HAP-1 (cell line): ENCODE data around the gene BCL2L15.

Experiments used
- DNase-seq, 2 experiments: peaks; one replicate each; pipeline ENCODE4 v3.0.0-alpha.2; 2016 to 2020; ENCODE audit warnings: low spot score in 2 of 2
- H3K27me3 ChIP-seq: fragments of 250-450 bp; sonication (Bioruptor Pico); 2 replicates; pipeline ENCODE4 v1.5.1; 2020; ENCODE audit warnings: low read depth, mild to moderate bottlenecking, moderate library complexity
- H3K36me3 ChIP-seq: fragments of 250-450 bp; sonication (Bioruptor Pico); replicated peaks from 2 replicates; pipeline ENCODE4 v1.5.1; 2020; ENCODE audit warnings: mild to moderate bottlenecking
- H3K4me1 ChIP-seq: fragments of 250-450 bp; sonication (Bioruptor Pico); 2 replicates; pipeline ENCODE4 v1.5.1; 2020; ENCODE audit warnings: mild to moderate bottlenecking
- H3K4me3 ChIP-seq: fragments of 250-450 bp; sonication (Bioruptor Pico); 2 replicates; pipeline ENCODE4 v1.5.1; 2020; ENCODE audit warnings: mild to moderate bottlenecking, moderate library complexity
- H3K9me3 ChIP-seq: fragments of 250-450 bp; sonication (Bioruptor Pico); 2 replicates; pipeline ENCODE4 v1.5.1; 2020; ENCODE audit warnings: mild to moderate bottlenecking, moderate library complexity
- in situ Hi-C: fragments of 300-500 bp; cut with MboI; formaldehyde crosslinking; loops from 3 replicates; pipeline ENCODE4 v1.14.3; 2020; ENCODE audit warnings: low sequenced_read_pairs, inconsistent platforms, mixed read lengths

Gene BCL2L15

DNA sequence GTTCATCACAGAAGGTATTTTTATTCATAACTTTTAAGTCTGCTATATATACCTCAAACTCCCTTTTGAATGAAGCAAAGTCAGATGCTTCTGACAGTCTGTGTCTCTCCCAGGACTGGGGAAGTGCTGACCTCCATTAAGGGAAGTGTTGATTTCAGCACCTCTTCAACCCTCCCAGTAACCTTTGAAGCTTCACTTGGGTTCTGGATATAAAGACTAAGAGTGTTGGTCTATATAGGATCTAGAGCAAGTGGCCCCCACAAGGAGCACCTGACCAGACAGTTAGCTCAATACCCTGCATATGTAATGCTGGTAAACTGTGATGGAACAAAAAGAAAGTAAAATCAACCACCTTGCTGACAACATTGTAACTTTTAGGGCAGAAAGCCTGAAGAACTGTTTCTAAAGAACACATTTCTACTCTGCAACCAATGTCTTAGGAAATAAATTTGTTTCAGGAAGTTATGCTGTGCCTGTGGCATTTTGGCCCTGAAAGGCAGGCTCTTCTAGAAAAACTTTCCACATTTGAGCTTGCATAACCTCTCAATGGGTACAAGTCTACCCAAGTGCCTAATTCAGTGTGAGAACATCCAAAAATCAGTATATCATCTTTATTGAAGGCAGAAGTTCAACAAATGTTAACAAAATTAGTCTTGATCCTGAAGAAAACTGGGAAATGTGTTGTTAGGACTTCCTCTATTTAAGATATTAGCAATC lies 15.0 kb downstream of the BCL2L15 start:
- Histone ChIP-seq H3K27me3 (no peaks in the 10 kb centered on the region), H3K4me3 (no peak overlapping the region), H3K9me3 (no peaks in the 10 kb centered on the region), H3K4me1 (no peaks in the 10 kb centered on the region), H3K36me3 (no peaks in the 10 kb centered on the region)
- in situ Hi-C loops: no loop called here
- no peak for DNase-seq

DNA sequence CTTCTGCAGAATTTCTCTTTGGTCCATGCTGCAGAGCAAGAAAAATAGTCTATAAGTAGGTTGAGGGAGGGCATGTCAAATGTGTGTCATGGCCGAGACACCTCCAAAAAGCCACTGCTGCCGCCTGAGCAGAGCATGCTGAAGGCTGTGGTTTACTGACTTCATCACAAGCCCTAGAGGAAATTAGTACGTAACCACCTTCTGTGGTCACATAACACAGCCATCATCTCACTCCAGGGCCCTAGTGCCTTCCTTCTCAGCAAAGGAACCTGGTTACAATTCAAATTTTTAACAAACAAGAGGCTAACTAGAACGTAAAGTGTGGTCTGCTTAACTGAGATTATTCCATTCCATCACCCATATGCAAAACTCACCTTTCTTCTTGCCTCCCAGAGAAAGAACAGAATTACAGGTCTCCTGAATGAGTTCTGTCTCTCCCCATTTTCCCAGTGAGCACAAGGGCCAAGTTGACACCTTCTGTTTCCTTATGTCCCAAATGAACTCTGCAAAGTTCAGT lies 15.7 kb downstream of the BCL2L15 start, which contains the start of gene PTPN22:
Gene PTPN22, minus strand, starts transcription at position 116 of the 517 bp plus-strand sequence.
- Histone ChIP-seq H3K4me3 (no peak within 1 kb of the TSS), H3K9me3 (no peaks in the 10 kb centered on the region), H3K36me3 (no peaks in the 10 kb centered on the region), H3K4me1 (no peaks in the 10 kb centered on the region), H3K27me3 (no peaks in the 10 kb centered on the region)
- in situ Hi-C loops: no loop called here
- no peak for DNase-seq

DNA sequence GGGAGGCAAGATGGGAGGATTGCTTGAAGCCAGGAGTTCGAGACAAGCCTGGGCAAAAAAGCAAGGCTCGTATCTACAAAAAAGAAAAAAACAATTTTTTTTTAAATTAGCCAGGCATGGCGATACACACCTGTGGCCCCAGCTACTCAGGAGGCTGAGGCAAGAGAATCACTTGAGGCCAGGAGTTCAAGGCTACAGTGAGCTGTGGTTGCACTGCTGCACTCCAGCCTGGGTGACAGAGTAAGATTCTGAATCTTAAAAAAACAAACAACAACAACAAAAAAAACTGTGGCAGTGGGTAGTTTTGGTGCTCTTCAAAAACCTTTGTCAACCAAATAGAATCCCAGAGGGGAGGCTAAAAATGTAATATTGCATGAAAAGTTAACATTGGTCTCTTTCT lies 16.6 kb downstream of the BCL2L15 start:
- Histone ChIP-seq H3K9me3 (no peaks in the 10 kb centered on the region), H3K4me1 (no peaks in the 10 kb centered on the region), H3K4me3 (no peak overlapping the region), H3K36me3 (no peaks in the 10 kb centered on the region), H3K27me3 (no peaks in the 10 kb centered on the region)
- no peak for DNase-seq
- in situ Hi-C loops: no loop called here

DNA sequence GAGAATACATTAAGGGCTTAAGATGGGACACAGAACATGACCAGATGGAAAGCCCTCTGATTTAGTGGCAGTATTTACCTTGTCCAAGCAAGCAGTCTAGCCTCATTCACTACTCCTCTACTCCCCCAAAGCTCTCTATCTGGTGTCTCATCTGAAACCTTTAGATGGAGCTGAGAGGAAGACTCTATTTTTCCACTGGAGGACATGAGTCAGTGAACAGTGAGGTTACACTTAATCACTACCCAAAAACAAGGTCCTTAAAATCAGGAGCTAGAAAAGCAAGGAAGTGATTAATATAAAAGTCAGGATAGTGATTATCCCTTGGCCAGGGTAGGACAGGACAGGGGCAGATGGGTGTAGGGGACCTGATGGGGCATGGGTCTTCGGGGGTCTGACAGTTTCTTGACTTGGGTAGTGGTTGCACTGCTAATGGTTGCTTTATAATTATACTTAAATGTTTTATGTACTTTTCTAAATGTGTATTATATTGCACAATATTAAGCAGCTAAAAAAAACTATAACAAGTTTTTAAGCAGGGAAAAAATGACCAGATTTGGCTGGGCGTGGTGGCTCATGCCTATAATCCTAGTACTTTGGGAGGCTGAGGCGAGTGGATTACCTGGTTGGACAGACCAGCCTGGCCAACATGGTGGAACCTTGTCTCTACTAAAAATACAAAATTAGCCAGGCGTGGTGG lies 18.8 kb downstream of the BCL2L15 start:
- no peaks in the 10 kb centered on the region for H3K9me3 ChIP-seq
- H3K27me3 ChIP-seq: no peaks in the 10 kb centered on the region
- H3K4me3 ChIP-seq: no peak overlapping the region
- H3K36me3 ChIP-seq: no peaks in the 10 kb centered on the region
- DNase-seq: no peak
- H3K4me1 ChIP-seq: no peaks in the 10 kb centered on the region
- in situ Hi-C loops: no loop called here

DNA sequence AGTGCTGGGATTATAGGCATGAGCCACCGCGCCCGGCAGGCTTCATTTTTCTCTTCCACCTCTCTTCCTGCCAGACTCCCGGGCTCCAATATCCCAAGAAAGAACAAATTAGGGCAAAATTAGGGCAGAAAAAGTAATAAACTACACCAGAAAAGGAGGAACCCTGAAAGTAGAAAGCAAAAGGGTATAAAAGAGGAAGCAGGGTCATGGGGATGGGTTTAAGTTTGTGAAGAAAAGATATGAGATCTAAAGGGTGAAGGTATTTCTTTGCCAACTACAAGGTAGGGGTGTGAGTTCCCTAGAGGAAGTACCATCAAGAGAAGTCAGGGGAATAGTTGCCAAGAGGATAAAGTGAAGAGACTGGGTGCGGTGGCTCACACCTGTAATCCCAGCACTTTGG lies 25.7 kb downstream of the BCL2L15 start:
- DNase-seq: no peak
- in situ Hi-C loops: no loop called here
- no peaks in the 10 kb centered on the region for H3K36me3 ChIP-seq

DNA sequence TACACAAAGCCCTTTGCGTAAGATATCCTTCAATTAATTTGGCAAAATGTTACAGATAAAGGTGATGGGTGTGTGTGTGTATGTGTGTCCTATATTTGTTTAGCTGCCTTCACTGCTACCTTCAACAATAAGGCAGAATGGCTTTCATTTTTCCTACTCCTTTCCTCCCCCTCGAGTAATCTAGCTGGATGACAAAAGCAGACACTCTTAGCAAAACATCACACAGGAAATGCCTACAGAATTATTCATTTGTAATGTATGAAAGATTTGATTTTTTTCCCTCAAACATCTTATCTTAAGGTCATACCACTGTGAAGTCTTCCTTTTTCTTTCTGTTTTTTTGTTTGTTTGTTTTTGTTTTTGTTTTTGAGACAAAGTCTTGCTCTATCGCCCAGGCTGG lies 26.5 kb downstream of the BCL2L15 start:
- no peak overlapping the region for H3K4me3 ChIP-seq
- no peak for DNase-seq
- H3K4me1 ChIP-seq: no peaks in the 10 kb centered on the region
- in situ Hi-C loops: no loop called here
- H3K9me3 ChIP-seq: no peaks in the 10 kb centered on the region
- H3K27me3 ChIP-seq: 0 out of 2 replicates have a peak, but pooled peaks cover 6% of the 10 kb centered on the region
- no peaks in the 10 kb centered on the region for H3K36me3 ChIP-seq

More for the DNA sequence above, 25.7 kb downstream of the BCL2L15 start:
- Histone ChIP-seq H3K4me3 (no peak overlapping the region), H3K9me3 (no peaks in the 10 kb centered on the region), H3K4me1 (no peaks in the 10 kb centered on the region), H3K27me3 (0 out of 2 replicates have a peak, but pooled peaks cover 6% of the 10 kb centered on the region)

DNA sequence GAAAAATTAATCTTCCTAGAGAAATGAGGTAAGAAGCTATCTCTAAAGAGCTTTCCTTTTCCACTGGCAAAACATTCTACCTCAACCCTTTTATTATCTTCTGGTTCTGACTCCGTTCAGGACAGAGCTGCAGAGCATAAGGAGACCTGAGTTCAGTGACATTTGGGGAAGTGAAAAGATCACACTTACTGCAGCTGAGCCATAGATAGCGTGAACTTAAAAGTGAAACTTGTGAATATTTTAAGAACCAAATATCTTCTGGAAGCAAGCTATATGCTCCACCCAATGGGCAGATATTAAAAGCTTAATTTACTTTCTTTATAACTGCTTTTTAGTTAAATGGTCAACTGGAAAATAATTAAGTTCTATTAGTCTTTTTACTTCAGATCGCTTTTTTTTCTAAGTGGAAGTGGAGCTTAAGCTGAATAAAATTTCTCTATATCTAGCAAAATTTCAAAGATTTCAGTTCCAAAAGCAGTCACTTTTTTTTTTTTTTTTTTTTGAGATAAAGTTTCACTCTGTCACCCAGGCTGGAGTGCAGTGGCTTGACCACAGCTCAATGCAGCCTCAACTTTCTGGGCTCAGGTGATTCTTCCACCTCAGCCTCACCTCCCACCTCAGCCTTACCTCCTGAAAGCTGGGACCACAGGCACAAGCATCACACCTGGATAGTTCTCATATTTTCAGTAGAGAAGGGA lies 27.8 kb downstream of the BCL2L15 start:
- Histone ChIP-seq H3K27me3 (0 out of 2 replicates have a peak, but pooled peaks cover 6% of the 10 kb centered on the region), H3K4me1 (no peaks in the 10 kb centered on the region), H3K4me3 (no peak overlapping the region), H3K36me3 (no peaks in the 10 kb centered on the region), H3K9me3 (no peaks in the 10 kb centered on the region)
- no peak for DNase-seq
- in situ Hi-C loops: no loop called here

DNA sequence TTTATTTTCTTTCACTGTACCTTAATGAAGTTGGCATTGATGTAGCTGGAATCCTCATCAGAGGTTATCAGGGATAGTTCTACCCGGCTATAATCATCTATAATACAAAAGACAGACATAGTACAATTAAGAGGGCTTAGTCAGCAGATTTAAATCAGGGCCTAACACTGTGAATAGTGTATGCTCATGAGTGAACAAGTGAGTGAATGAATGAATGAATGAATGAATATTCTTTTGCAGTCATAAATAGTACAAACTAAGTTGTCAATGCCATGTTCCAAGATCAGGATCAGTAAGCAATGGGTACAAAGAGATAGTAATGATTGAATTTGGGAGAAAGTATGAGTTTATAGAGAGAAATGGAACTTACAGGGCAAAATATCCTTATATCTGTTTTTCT lies 28.4 kb downstream of the BCL2L15 start:
- H3K27me3 ChIP-seq: 0 out of 2 replicates have a peak, but pooled peaks cover 6% of the 10 kb centered on the region
- no peak overlapping the region for H3K4me3 ChIP-seq
- no peak for DNase-seq
- no peaks in the 10 kb centered on the region for H3K9me3 ChIP-seq
- no peaks in the 10 kb centered on the region for H3K36me3 ChIP-seq
- in situ Hi-C loops: no loop called here
- H3K4me1 ChIP-seq: no peaks in the 10 kb centered on the region

DNA sequence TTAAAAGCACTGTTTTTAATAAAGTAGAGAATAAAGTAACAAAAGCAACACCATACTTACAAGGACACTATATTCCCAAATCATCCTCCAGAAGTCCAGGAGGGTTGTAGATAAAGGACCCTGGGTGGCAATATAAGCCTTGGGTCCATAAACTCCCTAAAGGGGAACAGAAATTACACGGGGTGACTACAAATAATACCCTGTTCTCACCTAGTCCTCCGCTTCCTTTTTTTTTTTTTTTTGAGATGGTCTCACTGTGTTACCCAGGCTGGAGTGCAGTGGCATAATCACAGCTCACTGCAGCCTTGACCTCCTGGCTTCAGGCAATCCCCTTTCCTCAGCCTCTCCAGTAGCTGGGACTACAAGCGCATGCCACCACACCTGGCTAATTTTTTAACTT lies 29.0 kb downstream of the BCL2L15 start:
- Histone ChIP-seq H3K9me3 (no peaks in the 10 kb centered on the region), H3K36me3 (no peaks in the 10 kb centered on the region), H3K4me1 (no peaks in the 10 kb centered on the region), H3K4me3 (no peak overlapping the region), H3K27me3 (0 out of 2 replicates have a peak, but pooled peaks cover 6% of the 10 kb centered on the region)
- in situ Hi-C loops: no loop called here
- DNase-seq: no peak

DNA sequence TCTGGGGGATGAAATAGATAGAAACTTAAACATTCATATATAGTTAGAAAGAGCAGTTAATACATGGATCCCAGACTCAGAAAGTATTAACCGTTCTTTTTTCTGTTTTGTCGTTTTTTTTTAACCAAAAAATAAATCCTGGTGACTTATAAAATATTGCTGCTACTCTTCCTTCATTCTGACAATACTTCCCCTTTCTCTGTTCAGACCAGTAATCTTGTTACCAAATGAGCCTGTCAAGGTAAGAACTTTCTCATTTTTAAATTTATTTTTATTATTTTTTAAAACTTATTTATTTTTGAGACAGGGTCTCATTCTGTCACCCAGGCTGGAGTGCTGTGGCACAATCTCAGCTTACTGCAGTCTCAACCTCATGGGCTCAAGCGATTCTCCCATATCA lies 29.6 kb downstream of the BCL2L15 start:
- Histone ChIP-seq H3K27me3 (0 out of 2 replicates have a peak, but pooled peaks cover 6% of the 10 kb centered on the region), H3K36me3 (no peaks in the 10 kb centered on the region), H3K4me1 (no peaks in the 10 kb centered on the region), H3K9me3 (no peaks in the 10 kb centered on the region), H3K4me3 (no peak overlapping the region)
- DNase-seq: no peak
- in situ Hi-C loops: no loop called here

DNA sequence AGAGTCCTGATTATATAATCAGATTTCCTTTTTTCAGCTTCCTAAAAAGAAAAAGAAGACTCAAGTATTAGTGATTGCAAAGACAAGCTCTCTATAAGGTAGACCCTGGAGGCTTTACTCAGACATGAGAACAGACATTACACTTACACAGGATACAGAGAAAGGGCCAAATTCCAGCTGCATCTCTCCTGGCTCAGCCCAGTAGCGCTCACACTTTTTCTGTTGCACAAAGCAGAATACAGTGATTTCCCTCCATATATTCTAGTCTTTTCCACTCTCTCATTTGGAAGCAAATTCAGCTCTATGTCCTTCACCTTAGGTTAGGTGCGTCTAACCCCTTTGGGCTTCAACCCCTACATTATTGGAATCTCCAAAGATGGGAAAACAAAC lies 31.0 kb downstream of the BCL2L15 start:
- DNase-seq: no peak
- Histone ChIP-seq H3K36me3 (no peaks in the 10 kb centered on the region), H3K4me1 (no peaks in the 10 kb centered on the region), H3K27me3 (0 out of 2 replicates have a peak, but pooled peaks cover 6% of the 10 kb centered on the region), H3K4me3 (no peak overlapping the region), H3K9me3 (no peaks in the 10 kb centered on the region)
- in situ Hi-C loops: no loop called here

DNA sequence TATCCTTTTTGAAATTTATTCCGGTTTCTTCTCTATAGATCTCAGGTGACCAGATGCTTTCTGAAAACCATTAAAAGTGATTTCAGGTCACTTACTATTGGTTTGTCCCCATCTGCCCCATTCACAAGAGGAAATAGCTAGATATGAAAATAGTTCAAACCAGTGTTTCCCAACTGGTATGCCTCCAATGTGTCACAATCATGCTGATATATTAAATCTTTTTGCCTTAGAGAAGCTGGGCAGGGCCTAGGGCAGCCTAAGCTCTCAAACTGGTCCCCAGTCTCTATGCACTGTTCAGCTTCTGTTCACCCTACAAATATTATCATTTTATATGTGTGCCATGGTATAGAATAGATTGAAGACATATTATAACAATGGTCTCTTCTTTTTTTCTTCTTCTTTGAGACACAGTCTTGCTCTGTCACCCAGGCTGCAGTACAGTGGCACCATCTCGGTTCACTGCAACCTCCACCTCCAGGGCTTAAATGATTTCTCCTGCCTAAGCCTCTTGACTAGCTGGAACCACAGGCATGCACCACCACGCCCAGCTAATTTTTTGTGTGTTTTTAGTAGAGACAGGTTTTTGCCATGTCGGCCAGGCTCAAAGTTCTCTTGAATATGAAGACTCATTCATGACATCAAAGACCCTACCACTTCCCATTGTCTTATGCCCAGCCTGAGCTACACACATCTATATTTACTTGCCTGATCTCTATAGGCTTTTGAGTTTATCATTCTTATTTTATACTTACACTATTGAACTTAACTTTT lies 31.6 kb downstream of the BCL2L15 start:
- in situ Hi-C loops: no loop called here

DNA sequence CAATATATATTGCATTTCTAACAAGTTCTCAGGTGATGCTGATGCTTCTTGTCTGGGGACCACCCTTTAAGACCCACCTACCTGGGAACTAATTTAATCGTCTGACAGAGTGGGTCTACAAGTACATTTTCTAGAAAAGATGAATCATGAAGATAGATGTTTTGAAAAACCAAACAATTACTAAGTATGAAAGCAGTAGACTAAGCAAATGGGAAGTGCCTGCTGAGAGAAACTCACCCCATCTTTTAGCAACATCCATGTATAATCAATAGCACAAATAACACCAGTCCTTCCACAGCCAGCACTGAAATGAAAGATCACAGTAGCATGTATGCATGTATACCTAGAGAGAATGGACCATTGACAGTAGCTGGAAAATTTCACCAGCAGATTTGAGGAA lies 33.1 kb downstream of the BCL2L15 start:
- no peaks in the 10 kb centered on the region for H3K36me3 ChIP-seq
- in situ Hi-C loops: no loop called here
- 0 out of 2 replicates have a peak, but pooled peaks cover 6% of the 10 kb centered on the region for H3K27me3 ChIP-seq
- DNase-seq: no peak
- no peak overlapping the region for H3K4me3 ChIP-seq
- H3K4me1 ChIP-seq: no peaks in the 10 kb centered on the region
- H3K9me3 ChIP-seq: no peaks in the 10 kb centered on the region

More for the DNA sequence above, 31.6 kb downstream of the BCL2L15 start:
- no peak for DNase-seq
- Histone ChIP-seq H3K4me3 (no peak overlapping the region), H3K36me3 (no peaks in the 10 kb centered on the region), H3K9me3 (no peaks in the 10 kb centered on the region), H3K4me1 (no peaks in the 10 kb centered on the region), H3K27me3 (0 out of 2 replicates have a peak, but pooled peaks cover 6% of the 10 kb centered on the region)
